Right atrium auricular region (tissue), 2 donors: ENCODE measurements around the gene A3GALT2. TPM values are rescaled to one million over a fixed set of nuclear protein-coding genes. Genes with fewer than 3 reads are reported as not detected.

Source experiments
- DNase-seq: peaks from one replicate; pipeline ENCODE4 v3.0.0-alpha.2; 2019; ENCODE audit warnings: low spot score
- H3K27ac ChIP-seq, 2 donors: fragments of 200-600 bp; sonication (generic); 1 replicate in 1 of 2; 2 replicates in 1 of 2; pipeline ENCODE4 v1.5.1; 2016 to 2019
- H3K27me3 ChIP-seq, 2 donors: fragments of 200-600 bp; sonication (generic); one replicate each; pipeline versions ENCODE4 v1.5.1 to v1.6.0; 2017 to 2019
- H3K36me3 ChIP-seq: fragments of 200-600 bp; sonication (generic); one replicate; pipeline ENCODE4 v1.5.1; 2016
- H3K4me1 ChIP-seq, 2 donors: fragments of 200-600 bp; sonication (generic); one replicate each; pipeline versions ENCODE4 v1.5.1 to v1.6.0; 2017 to 2019
- H3K4me3 ChIP-seq, 2 donors: fragments of 200-600 bp; sonication (generic); 1 replicate in 1 of 2; 2 replicates in 1 of 2; pipeline ENCODE4 v1.5.1; 2017 to 2019; ENCODE audit warnings: mild to moderate bottlenecking in 1 of 2, moderate library complexity in 1 of 2
- H3K9me3 ChIP-seq, 2 donors: fragments of 200-600 bp; sonication (generic); one replicate each; pipeline ENCODE4 v1.5.1; 2019
- total RNA-seq, 2 donors: library from RNA; depleted of rRNA; stranded (reverse); fragments of >200 nt; gene quantifications; one replicate each; pipeline ENCODE4 v1.1.0, GENCODE V29; 2016
- TF ChIP-seq, protein P1 (sequence below), 2 donors: fragments of 200-600 bp; sonication (generic); IDR thresholded peaks; one replicate each; pipeline ENCODE4 v1.5.1; 2019; ENCODE audit warnings: antibody characterized with exemption in 2 of 2

Gene A3GALT2
- total RNA-seq, 2 donors from 2014 or later: not detected

DNA sequence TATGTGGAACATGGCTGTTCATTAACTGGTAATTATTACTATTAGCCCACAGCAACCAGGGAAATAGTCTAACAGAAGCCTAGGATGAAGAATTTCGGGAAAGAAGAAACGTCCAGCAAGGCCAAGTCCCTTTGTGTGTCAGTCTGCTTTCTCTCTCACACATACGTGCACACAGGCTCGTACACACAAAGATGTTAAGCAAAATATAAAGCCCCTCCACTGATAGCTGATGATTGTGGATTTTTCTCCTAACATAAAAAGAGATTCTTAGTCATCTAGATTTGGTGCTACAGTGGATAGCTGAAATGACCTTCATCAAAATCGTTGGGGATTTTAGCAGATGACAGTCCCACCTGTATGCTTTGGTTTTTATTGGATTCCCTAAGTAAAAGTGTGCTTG is 42.1 kb upstream of the A3GALT2 start:
- peak overlapping the region; percentile 87 to 89 for H3K27ac ChIP-seq
- H3K36me3 ChIP-seq: no peaks in the 10 kb centered on the region
- no peak for DNase-seq
- no peaks in the 10 kb centered on the region for H3K27me3 ChIP-seq
- peaks cover 0 to 76% of the 10 kb centered on the region in 2 donors for H3K4me1 ChIP-seq
- H3K4me3 ChIP-seq: no peak overlapping the region
- no peaks in the 10 kb centered on the region for H3K9me3 ChIP-seq
- TF ChIP-seq, protein P1, sequence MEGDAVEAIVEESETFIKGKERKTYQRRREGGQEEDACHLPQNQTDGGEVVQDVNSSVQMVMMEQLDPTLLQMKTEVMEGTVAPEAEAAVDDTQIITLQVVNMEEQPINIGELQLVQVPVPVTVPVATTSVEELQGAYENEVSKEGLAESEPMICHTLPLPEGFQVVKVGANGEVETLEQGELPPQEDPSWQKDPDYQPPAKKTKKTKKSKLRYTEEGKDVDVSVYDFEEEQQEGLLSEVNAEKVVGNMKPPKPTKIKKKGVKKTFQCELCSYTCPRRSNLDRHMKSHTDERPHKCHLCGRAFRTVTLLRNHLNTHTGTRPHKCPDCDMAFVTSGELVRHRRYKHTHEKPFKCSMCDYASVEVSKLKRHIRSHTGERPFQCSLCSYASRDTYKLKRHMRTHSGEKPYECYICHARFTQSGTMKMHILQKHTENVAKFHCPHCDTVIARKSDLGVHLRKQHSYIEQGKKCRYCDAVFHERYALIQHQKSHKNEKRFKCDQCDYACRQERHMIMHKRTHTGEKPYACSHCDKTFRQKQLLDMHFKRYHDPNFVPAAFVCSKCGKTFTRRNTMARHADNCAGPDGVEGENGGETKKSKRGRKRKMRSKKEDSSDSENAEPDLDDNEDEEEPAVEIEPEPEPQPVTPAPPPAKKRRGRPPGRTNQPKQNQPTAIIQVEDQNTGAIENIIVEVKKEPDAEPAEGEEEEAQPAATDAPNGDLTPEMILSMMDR (IDR thresholded peaks at IDR 0.05): no peak

DNA sequence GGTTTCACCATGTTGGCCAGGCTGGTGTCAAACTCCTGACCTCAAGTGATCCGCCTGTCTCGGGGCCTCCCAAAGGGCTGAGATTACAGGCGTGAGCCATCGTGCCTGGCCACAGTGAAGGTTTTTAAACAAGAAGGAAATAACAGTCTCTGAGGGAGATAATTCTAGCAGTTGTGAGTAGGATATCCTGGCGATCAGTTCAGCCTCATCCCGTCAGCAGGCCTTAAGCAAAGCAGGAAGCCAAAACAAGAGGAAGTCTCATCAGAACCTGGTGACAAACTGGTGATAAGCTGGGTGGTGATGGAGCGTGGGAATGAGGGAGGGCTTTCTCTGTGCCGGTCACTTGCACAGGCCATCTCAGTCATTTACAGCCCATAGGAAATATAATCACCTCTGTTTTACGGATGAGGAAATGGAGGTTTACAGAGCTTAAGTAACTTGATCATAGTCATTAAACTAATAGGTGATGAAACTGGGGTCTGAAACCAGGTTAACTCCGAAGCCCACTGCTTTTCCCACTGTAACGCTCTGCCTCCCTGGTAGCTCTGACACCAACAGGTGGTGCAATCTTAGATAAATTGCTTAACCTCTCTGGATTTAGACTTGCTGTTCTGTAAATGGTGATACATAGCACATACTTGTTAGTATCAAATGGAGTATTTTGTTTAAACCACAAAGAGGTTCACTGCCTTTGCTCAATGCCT is 40.8 kb upstream of the A3GALT2 start:
- Histone ChIP-seq H3K4me3 (no peak overlapping the region), H3K9me3 (no peaks in the 10 kb centered on the region), H3K4me1 (peaks cover 0 to 62% of the 10 kb centered on the region in 2 donors), H3K36me3 (no peaks in the 10 kb centered on the region), H3K27me3 (no peaks in the 10 kb centered on the region), H3K27ac (peak overlapping the region; percentile 87 to 89)
- DNase-seq: peak; percentile 74
- TF ChIP-seq, protein P1 (IDR thresholded peaks at IDR 0.05): no peak

GRCh38 chr1:33360367-33360766 is 39.5 kb upstream of the A3GALT2 start:
- Histone ChIP-seq H3K27me3 (no peaks in the 10 kb centered on the region), H3K27ac (no peak overlapping the region), H3K4me1 (peaks cover 0 to 49% of the 10 kb centered on the region in 2 donors), H3K36me3 (no peaks in the 10 kb centered on the region), H3K4me3 (no peak overlapping the region), H3K9me3 (no peaks in the 10 kb centered on the region)
- no peak for DNase-seq
- TF ChIP-seq, protein P1 (IDR thresholded peaks at IDR 0.05): no peak

GRCh38 chr1:33359931-33360330 is 39.0 kb upstream of the A3GALT2 start:
- Histone ChIP-seq H3K27ac (no peak overlapping the region), H3K36me3 (no peaks in the 10 kb centered on the region)
- TF ChIP-seq, protein P1 (IDR thresholded peaks at IDR 0.05): no peak

GRCh38 chr1:33358795-33359503 is 38.1 kb upstream of the A3GALT2 start:
- Histone ChIP-seq H3K36me3 (no peaks in the 10 kb centered on the region), H3K27ac (no peak overlapping the region), H3K9me3 (no peaks in the 10 kb centered on the region), H3K4me3 (no peak overlapping the region), H3K4me1 (peaks cover 0 to 35% of the 10 kb centered on the region in 2 donors), H3K27me3 (no peaks in the 10 kb centered on the region)
- no peak for DNase-seq
- TF ChIP-seq, protein P1 (IDR thresholded peaks at IDR 0.05): no peak

More at GRCh38 chr1:33359931-33360330, 39.0 kb upstream of the A3GALT2 start:
- no peaks in the 10 kb centered on the region for H3K9me3 ChIP-seq
- no peak overlapping the region for H3K4me3 ChIP-seq
- no peaks in the 10 kb centered on the region for H3K27me3 ChIP-seq
- H3K4me1 ChIP-seq: peaks cover 0 to 45% of the 10 kb centered on the region in 2 donors
- DNase-seq: no peak
